ENCODE data around the gene IDH3A. TPM values are rescaled to one million over a fixed set of nuclear protein-coding genes. Genes with fewer than 3 reads are reported as not detected.
"Not testable (repeated sequence)": the region's sequence is repeated elsewhere in the genome, so short reads cannot be mapped to it uniquely, and the experiment has no call there.

The IDH3A gene
- total RNA-seq, 1 donor from 2014 or later = 85.7 TPM

DNA sequence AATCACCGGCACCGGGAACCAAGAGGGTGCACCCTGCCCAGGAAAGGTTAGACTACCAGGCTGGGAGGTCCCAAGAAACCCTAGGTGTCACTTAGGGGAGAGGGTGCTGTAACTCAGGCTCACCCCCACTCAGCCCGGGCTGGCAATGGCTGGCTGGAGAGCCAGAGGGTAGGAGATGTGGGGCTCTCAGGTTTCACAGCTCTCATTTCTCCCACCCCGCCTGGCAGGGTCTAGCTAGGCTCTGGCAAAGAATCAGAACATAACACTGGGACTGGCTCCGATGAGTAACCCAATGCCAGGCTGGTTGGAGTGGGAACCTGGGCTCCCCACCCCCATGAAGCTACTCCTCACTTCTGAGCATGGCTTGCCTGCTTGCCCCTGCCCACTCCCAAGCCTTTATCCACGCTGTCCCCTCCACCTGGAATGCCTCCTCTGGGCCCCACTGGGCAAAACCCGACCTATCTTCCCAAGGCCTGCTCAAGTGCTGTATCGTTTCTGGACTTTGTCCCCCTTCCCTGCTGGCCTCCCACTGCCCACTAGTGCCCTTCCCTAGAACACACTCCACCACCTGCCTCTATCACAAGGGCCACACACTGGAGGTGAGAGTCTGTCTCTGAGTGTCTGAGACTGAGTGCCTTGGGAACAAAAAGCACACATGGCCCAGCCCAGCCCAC is 19.9 kb upstream of the IDH3A start:
- no peak for DNase-seq (ENCODE audit: low spot score)

- no peak for DNase-seq (ENCODE audit: low spot score)
Observed at GRCh38 chr15:78129751-78130287, 19.3 kb upstream of the IDH3A start.

DNA sequence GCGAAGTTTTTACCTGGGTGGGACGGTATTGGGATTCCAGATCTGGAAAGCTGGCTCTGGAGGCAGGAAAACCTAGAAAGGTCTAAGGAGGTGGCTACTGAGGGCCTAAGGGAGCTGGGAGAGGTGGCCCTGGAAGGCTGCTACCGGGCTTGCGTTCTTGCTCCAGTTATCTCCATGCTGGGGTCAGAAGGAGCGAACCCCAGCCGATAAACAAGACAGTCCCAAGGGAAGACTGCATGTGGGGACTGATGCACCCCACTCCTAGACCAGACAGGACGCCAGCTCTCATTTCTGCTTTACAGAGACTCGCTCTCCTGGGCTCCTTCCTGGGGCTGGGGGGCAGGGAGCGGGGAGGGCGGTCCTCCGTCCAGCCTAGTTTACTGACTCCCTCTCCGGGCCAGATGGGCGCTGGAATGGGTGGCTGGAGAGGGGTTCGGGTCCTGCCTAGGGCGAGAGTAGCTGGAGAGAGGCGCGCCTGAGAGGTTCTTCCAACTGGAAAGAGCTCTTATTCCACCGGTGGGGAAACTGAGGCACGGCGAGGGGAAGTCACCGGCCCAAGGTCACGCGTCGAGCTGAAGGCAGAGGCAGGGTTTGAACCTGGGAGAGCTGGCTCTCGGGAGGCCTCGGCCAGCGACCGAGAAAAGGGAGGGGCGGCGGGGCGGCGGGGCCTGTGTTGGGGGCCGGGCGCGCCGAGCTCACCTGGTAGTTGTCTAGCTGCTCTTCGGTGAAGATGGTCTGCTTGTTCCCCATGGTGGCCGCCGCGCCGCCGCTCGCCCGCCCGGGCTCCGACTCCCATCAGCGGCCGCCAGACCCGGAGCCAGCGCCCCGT is 18.5 kb upstream of the IDH3A start:
- DNase-seq (ENCODE audit: low spot score) = no peak

- DNase-seq (ENCODE audit: low spot score) = peak; percentile 74
Observed at GRCh38 chr15:78131295-78132061, 17.7 kb upstream of the IDH3A start, which contains the start of gene CIB2. Gene CIB2 (minus strand): TSS chr15:78131445. CDS start chr15:78131215, 230 bp downstream.

GRCh38 chr15:78133801-78134200 is 15.4 kb upstream of the IDH3A start:
- DNase-seq (ENCODE audit: low spot score) = peak; percentile 58

DNA sequence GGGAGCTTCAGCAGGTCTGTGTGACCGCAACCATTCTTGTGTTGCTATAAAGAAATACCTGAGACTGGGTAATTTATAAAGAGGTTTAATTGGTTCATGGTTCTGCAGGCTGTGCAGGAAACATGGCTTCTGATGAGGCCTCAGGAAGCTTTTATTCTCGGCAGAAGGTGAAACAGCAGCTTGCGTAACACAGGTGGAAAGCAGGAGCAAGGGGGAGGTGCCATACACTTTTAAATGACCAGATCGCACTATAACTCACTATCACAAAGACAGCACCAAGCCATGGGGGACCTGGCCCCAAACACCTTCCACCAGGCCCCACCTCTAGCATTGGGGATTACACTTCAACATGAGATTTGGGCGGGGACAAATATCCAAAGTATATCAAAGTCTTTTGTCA is 9.6 kb upstream of the IDH3A start:
- DNase-seq (ENCODE audit: low spot score) = no peak

GRCh38 chr15:78140292-78140691 is 8.9 kb upstream of the IDH3A start:
- no peak for DNase-seq (ENCODE audit: low spot score)

DNA sequence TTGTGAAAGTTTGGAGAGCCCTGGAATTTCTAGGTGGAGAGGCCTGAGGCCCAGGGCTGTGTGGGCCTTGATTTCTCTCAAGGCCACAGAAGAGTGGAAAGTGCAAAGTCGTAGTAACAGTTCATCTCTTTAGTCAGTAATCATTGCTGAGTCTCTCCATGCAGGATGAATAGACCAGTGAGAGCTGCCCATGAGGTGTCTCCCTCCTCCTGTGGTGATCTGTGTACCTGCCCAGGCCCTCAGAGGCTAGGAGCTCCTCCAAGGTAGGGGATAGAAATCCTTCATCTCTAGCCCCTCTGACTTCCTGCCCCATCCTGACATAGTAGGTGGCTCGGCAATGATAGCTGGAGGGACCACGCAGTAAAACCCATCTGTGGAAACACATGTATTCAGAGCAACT is 6.8 kb upstream of the IDH3A start:
- no peak for DNase-seq (ENCODE audit: low spot score)

DNA sequence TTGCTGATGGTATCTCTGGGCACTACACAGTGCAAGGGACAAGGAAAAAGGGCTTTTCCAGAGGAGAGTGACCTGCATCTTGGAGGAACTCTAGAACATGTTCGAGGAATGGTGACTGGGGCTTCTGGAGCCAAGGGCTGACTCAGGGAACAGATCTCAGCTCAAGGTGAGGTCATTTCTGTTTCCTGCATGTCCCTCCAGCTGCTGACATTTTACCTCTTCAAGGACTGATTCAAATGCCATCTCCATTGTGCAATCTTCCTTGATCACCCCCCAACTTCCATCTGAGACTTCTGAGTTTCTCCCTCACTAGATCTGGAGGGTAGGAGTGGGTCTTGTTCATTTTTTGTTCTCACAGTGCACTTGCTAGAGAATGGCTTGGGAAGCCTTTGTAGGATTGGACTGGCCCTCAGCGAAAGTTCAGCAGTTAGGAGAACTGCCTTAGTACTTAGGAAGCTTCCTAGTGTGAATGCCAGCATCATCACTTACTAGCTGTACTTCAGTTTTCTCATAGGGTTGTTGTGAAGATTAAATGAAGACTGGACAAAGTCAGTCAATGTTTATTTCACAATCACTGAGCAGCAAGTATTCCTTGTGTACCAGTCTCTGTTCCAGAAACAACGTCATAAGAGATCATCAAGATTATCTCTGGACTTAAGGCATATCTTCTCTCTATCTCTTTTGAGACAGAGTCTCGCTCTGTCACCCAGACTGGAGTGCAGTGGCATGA is 2.6 kb upstream of the IDH3A start:
- no peak for DNase-seq (ENCODE audit: low spot score)

DNA sequence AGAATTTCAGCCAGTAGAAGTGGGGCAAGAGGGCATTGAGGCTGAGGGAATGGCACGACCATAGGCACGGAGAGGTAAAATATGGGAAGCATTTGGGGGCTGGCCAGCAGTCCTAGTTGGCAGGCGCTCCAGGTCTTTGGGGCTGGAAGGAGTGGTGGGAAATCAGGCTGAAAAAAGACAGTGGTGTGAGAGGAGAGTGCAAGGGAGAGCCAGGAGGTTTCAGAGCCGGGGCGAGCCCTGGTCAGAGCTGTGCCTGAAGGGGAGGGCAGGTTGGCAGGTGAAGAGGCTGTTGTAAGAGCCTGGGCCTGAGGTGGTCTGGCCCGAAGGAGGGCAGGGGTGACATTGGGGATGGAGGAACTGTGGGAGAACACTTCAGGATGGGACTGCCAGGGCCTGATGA is 1.6 kb upstream of the IDH3A start:
- DNase-seq (ENCODE audit: low spot score) = no peak

DNA sequence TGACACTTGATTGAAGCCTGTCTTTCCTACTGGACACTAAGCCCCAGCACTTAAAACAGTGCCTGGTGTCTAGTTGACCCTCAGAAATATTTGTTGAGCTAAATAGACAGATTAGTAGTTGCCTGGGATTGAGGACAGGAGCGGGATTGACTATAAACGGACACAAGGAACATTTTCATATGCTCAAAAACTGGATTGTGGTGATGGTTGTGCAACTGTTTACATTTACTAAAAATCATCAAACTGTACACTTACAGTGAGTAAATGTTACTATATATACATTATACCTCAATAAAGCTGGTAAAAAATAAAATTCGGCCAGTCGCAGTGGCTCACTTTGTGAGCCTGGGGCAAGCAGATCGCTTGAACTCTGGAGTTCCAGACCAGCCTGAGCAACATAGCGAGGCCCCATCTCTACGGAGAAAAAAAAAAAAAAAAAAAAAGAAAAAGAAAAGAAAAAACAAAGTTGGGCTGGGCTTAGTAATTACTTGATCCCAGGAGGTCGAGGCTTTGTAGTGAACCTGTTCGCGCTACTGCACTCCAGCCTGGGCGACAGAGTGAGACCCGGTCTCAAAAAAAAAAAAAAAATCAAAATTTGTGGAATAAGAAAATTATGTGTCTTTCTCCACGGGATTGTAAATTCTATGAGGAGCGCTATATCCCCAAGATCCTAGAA is 632 bp upstream of the IDH3A start:
- no peak for DNase-seq (ENCODE audit: low spot score)

- no peak for DNase-seq (ENCODE audit: low spot score)
Observed at GRCh38 chr15:78149805-78150751, 916 bp downstream of the IDH3A start.

GRCh38 chr15:78151075-78151474 is 1.9 kb downstream of the IDH3A start:
- DNase-seq (ENCODE audit: low spot score) = not testable (repeated sequence)

DNA sequence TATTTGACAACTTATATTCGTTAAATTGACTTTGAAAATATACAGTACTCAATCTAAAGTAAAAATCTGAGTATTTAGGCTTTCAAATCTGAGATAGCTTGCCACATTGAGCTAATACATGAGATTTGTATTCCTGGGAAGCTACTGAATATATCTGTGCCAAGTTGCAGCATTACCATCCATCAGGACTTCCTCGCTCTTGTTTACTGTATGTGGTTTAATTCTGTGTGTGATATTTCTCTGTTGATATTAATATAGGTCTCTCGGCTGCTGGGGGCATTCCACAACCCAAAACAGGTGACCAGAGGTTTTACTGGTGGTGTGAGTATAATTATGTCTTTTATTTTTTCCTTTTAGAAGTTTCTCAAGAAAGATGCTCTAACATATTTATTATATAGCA is 5.8 kb downstream of the IDH3A start:
- DNase-seq (ENCODE audit: low spot score) = no peak

DNA sequence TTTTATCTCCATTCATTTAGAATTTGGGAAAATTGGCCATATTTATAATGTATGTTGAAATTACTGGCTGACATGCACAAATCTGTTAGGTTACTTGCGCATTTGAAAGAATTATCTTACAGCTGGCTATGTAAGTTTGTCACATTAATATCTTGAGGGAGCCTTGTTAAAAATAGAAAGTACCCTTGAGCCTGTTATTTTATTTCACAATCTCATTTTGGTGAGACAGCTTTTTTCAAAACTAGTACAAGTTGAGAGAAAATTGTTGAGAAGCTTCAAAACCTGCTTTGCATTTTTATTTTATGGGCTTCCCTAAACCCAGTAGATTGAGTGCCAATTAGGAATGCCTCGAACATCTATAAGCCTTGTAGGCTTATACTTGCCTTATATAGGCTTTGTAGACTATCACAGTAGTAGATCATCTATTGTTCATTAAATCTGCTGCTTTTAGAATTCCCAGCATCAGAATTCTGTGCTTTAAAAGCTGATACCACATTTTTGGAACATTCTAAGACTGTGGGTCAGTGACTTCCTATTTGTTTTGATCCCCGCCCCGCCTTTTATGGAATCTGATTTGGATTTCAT is 6.3 kb downstream of the IDH3A start:
- DNase-seq (ENCODE audit: low spot score) = no peak

GRCh38 chr15:78156653-78157052 is 7.5 kb downstream of the IDH3A start:
- no peak for DNase-seq (ENCODE audit: low spot score)

DNA sequence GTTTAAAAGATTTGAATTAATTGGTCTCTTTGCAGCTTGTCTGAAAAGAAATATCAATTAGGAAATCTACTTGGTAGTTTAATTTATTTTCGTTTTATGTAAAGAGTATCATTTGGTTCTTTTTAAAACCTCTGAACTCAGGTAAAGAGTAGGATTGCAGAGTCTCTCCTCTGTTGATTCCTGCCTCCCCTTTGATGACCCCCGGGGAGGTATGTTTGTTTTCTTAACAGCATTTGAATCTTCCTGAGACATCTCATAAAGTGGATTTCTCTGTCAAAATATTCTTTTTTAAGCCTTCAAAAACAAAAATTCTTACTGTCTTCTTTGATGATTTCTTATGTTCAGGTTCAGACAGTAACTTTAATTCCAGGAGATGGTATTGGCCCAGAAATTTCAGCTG is 8.0 kb downstream of the IDH3A start:
- DNase-seq (ENCODE audit: low spot score) = no peak

DNA sequence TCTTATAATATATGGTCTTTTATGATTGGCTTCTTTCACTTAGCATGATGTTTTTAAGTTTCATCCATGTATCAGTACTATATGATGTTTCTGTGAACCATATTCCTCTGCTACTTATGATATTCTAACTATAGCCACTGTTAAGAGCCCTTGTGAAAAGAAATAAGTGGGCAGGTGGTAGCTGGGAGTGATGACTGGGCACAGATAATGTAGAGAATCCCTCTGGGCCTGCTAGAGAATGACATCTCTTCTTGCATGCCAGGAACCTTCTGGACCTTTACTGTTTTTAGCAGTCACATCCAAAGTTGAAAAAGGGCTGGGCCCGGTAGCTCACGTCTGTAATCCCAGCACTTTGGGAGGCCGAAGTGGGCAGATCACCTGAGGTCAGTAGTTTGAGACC is 10.2 kb downstream of the IDH3A start:
- no peak for DNase-seq (ENCODE audit: low spot score)

- peak; percentile 32 for DNase-seq (ENCODE audit: low spot score)
Observed at GRCh38 chr15:78162038-78162437, 12.9 kb downstream of the IDH3A start.

All from ureter (tissue), 1 donor.